GM23248 (cell line): ENCODE results near the gene STAB2. TPM values are rescaled to one million over a fixed set of nuclear protein-coding genes. Genes with fewer than 3 reads are reported as not detected.
"Not testable (repeated sequence)": the region's sequence is repeated elsewhere in the genome, so short reads cannot be mapped to it uniquely, and the experiment has no call there.

Source experiments
- DNase-seq: peaks from one replicate; pipeline ENCODE4 v3.0.0-alpha.2; 2015
- H2AFZ ChIP-seq: fragments of 200-600 bp; sonication (generic); 2 replicates; pipeline ENCODE4 v1.6.1; 2016; ENCODE audit warnings: antibody characterized with exemption
- H3F3A ChIP-seq: fragments of 200-600 bp; sonication (generic); 2 replicates; pipeline ENCODE4 v1.6.1; 2016; ENCODE audit warnings: mild to moderate bottlenecking, antibody characterized with exemption, mixed run types; ENCODE audit not compliant: insufficient read depth
- H3K27ac ChIP-seq: fragments of 200-600 bp; sonication (generic); 2 replicates; pipeline ENCODE4 v1.5.1; 2016; ENCODE audit warnings: mild to moderate bottlenecking
- H3K27me3 ChIP-seq: fragments of 200-600 bp; sonication (generic); replicated peaks from 2 replicates; pipeline ENCODE4 v1.6.1; 2016; ENCODE audit warnings: mild to moderate bottlenecking; ENCODE audit not compliant: insufficient read depth
- H3K36me3 ChIP-seq: fragments of 200-600 bp; sonication (generic); 2 replicates; pipeline ENCODE4 v1.6.1; 2016; ENCODE audit warnings: low read depth, mild to moderate bottlenecking
- H3K4me1 ChIP-seq: fragments of 200-600 bp; sonication (generic); 2 replicates; pipeline ENCODE4 v1.6.1; 2016; ENCODE audit warnings: mild to moderate bottlenecking; ENCODE audit not compliant: insufficient read depth
- H3K4me2 ChIP-seq: fragments of 200-600 bp; sonication (generic); one replicate; pipeline ENCODE4 v1.6.1; 2016; ENCODE audit warnings: mild to moderate bottlenecking; ENCODE audit not compliant: unreplicated experiment
- H3K4me3 ChIP-seq: fragments of 200-600 bp; sonication (generic); 2 replicates; pipeline ENCODE4 v1.5.1; 2016; ENCODE audit warnings: mild to moderate bottlenecking
- H3K79me2 ChIP-seq: fragments of 200-600 bp; sonication (generic); 2 replicates; pipeline ENCODE4 v1.6.1; 2016; ENCODE audit warnings: mild to moderate bottlenecking; ENCODE audit not compliant: insufficient read depth
- H3K9ac ChIP-seq: fragments of 200-600 bp; sonication (generic); 2 replicates; pipeline ENCODE4 v1.6.1; 2016; ENCODE audit warnings: mild to moderate bottlenecking
- H3K9me2 ChIP-seq: fragments of 200-600 bp; sonication (generic); 2 replicates; pipeline ENCODE4 v1.6.1; 2016; ENCODE audit warnings: mixed run types, mild to moderate bottlenecking, moderate library complexity; ENCODE audit not compliant: insufficient read depth
- H3K9me3 ChIP-seq: fragments of 200-600 bp; sonication (generic); one replicate; pipeline ENCODE4 v1.6.1; 2017; ENCODE audit warnings: low read depth
- H4K20me1 ChIP-seq: fragments of 200-600 bp; sonication (generic); 2 replicates; pipeline ENCODE4 v1.6.0; 2016; ENCODE audit not compliant: insufficient read depth
- EZH2 ChIP-seq: fragments of 200-600 bp; sonication (generic); IDR thresholded peaks from 2 replicates; pipeline ENCODE4 v1.6.1; 2018; ENCODE audit warnings: antibody characterized with exemption, mild to moderate bottlenecking; ENCODE audit not compliant: insufficient read depth, poor library complexity, severe bottlenecking
- EZH2phosphoT487 ChIP-seq: fragments of 200-600 bp; sonication (generic); IDR thresholded peaks from 2 replicates; pipeline ENCODE4 v1.6.1; 2018; ENCODE audit warnings: antibody characterized with exemption, moderate library complexity, mild to moderate bottlenecking, low read depth; ENCODE audit not compliant: insufficient read depth
- WGBS, 2 experiments: methylation state at CpG; one replicate each; pipeline ENCODE4 v1.1.6; 2015 to 2017; ENCODE audit warnings: low lambda C conversion rate in 2 of 2, low coverage in 1 of 2; ENCODE audit errors: missing lambda C conversion rate in 2 of 2; 5-methylcytosine and 5-hydroxymethylcytosine counted together
- in situ Hi-C: fragments of 300-500 bp; cut with MboI; formaldehyde crosslinking; loops from 2 replicates; pipeline ENCODE4 v1.15.0; 2020
- polyA plus RNA-seq: library from polyadenylated mRNA; unstranded; fragments of >200 nt; fragmentation: Nextera tagmentation; extraction: Ambion mirVana; gene quantifications from 2 replicates; pipeline ENCODE4 v1.2.1, GENCODE V29; 2016
- total RNA-seq: library from RNA; depleted of rRNA; stranded (reverse); fragments of >200 nt; shearing (Covaris generic); gene quantifications from 2 replicates; pipeline ENCODE4 v1.2.3, GENCODE V29; 2014

Gene STAB2
- total and polyA plus RNA-seq, 2 experiments from 2014 or later: not detected

- Histone ChIP-seq H3K27ac (peak overlapping the region; percentile 62), H3K9me3 (no peaks in the 10 kb centered on the region), H3K4me3 (no peak overlapping the region), H3K4me1 (peaks cover 31% of the 10 kb centered on the region), H3K27me3 (no peaks in the 10 kb centered on the region), H3K9me2 (no peaks in the 10 kb centered on the region), H3K36me3 (no peaks in the 10 kb centered on the region), H3K4me2 (no peak overlapping the region), H2AFZ (no peak overlapping the region), H3K9ac (0 out of 2 replicates have a peak overlapping the region, but pooled peaks have one; percentile 14), H4K20me1 (no peaks in the 10 kb centered on the region), H3K79me2 (no peaks in the 10 kb centered on the region), H3F3A (0 out of 2 replicates have a peak, but pooled peaks cover 9% of the 10 kb centered on the region)
- TF ChIP-seq EZH2phosphoT487 (no peak), EZH2 (no peak)
- DNase-seq: peak; percentile 78
- in situ Hi-C loops: no loop called here
- 0 to 4% methylated on average over 1 of the region's 1 CpG for WGBS, 2 experiments
Observed at GRCh38 chr12:103645202-103645601, 58.1 kb downstream of the STAB2 start.

GRCh38 chr12:103647267-103647666 is 60.2 kb downstream of the STAB2 start:
- no peaks in the 10 kb centered on the region for H3K27me3 ChIP-seq
- no peaks in the 10 kb centered on the region for H3K9me2 ChIP-seq
- DNase-seq: peak; percentile 88
- no peaks in the 10 kb centered on the region for H3K79me2 ChIP-seq
- H4K20me1 ChIP-seq: no peaks in the 10 kb centered on the region
- H3F3A ChIP-seq: 0 out of 2 replicates have a peak, but pooled peaks cover 9% of the 10 kb centered on the region
- 2 to 4% methylated on average over 2 of the region's 2 CpGs for WGBS, 2 experiments
- no peak overlapping the region for H2AFZ ChIP-seq
- no peak overlapping the region for H3K9ac ChIP-seq
- in situ Hi-C loops: no loop called here
- no peaks in the 10 kb centered on the region for H3K36me3 ChIP-seq
- H3K27ac ChIP-seq: no peak overlapping the region; the same call in 1 of the 2 replicates
- TF ChIP-seq EZH2 (no peak), EZH2phosphoT487 (no peak)
- no peak overlapping the region for H3K4me3 ChIP-seq
- peaks cover 31% of the 10 kb centered on the region for H3K4me1 ChIP-seq
- no peaks in the 10 kb centered on the region for H3K9me3 ChIP-seq
- peak overlapping the region; percentile 22 for H3K4me2 ChIP-seq

GRCh38 chr12:103652808-103653207 is 65.7 kb downstream of the STAB2 start:
- peaks cover 5% of the 10 kb centered on the region for H3K27me3 ChIP-seq
- H3K9ac ChIP-seq: no peak overlapping the region
- H3K9me2 ChIP-seq: no peaks in the 10 kb centered on the region; the same call in 1 of the 2 replicates
- no peaks in the 10 kb centered on the region for H3K9me3 ChIP-seq
- no peak overlapping the region for H2AFZ ChIP-seq
- H3K27ac ChIP-seq: no peak overlapping the region
- TF ChIP-seq EZH2: no peak
- TF ChIP-seq EZH2phosphoT487: no peak
- no peak overlapping the region for H3K4me2 ChIP-seq
- in situ Hi-C loops: no loop called here
- H3K4me3 ChIP-seq: no peak overlapping the region
- H3F3A ChIP-seq: no peaks in the 10 kb centered on the region
- no peaks in the 10 kb centered on the region for H3K79me2 ChIP-seq
- H4K20me1 ChIP-seq: no peaks in the 10 kb centered on the region
- no peaks in the 10 kb centered on the region for H3K36me3 ChIP-seq
- peaks cover 1% of the 10 kb centered on the region; the same call in 1 of the 2 replicates for H3K4me1 ChIP-seq
- DNase-seq: no peak

GRCh38 chr12:103653568-103654173 is 66.6 kb downstream of the STAB2 start:
- 16 to 28% methylated on average over 2 to 3 of the region's 3 CpGs for WGBS, 2 experiments
- H3K36me3 ChIP-seq, DNase-seq, H3K79me2 ChIP-seq, H3K4me1 ChIP-seq, H3F3A ChIP-seq, H3K9me3 ChIP-seq, H3K27ac ChIP-seq, in situ Hi-C loops, H4K20me1 ChIP-seq, H3K9me2 ChIP-seq, H3K4me3 ChIP-seq, H3K9ac ChIP-seq, H2AFZ ChIP-seq, H3K27me3 ChIP-seq, H3K4me2 ChIP-seq: not testable (repeated sequence)

- H3K27ac ChIP-seq: no peak overlapping the region
- no peaks in the 10 kb centered on the region for H4K20me1 ChIP-seq
- H3K36me3 ChIP-seq: no peaks in the 10 kb centered on the region
- no peaks in the 10 kb centered on the region for H3K9me3 ChIP-seq
- in situ Hi-C loops: no loop called here
- H3F3A ChIP-seq: no peaks in the 10 kb centered on the region
- H3K9ac ChIP-seq: no peak overlapping the region
- 21 to 39% methylated on average over 3 of the region's 3 CpGs for WGBS, 2 experiments
- no peak overlapping the region for H3K4me2 ChIP-seq
- no peaks in the 10 kb centered on the region; the same call in 1 of the 2 replicates for H3K9me2 ChIP-seq
- no peak for DNase-seq
- TF ChIP-seq EZH2phosphoT487: no peak
- no peak for TF ChIP-seq EZH2
- H3K79me2 ChIP-seq: no peaks in the 10 kb centered on the region
- H3K4me1 ChIP-seq: no peaks in the 10 kb centered on the region; the same call in 1 of the 2 replicates
- H2AFZ ChIP-seq: no peak overlapping the region
- H3K27me3 ChIP-seq: peaks cover 20% of the 10 kb centered on the region
- H3K4me3 ChIP-seq: no peak overlapping the region
Observed at GRCh38 chr12:103654816-103655215, 67.7 kb downstream of the STAB2 start.
